ENCODE measurements around the gene SLITRK2.

- TF ChIP-seq SP1 (IDR thresholded peaks at IDR 0.05) (no peak), ARNT (IDR thresholded peaks at IDR 0.05) (no peak), BHLHE40 (IDR thresholded peaks at IDR 0.05; ENCODE audit: borderline replicate concordance) (no peak), SUZ12 (IDR thresholded peaks at IDR 0.05) (no peak), FOXM1 (IDR thresholded peaks at IDR 0.05; ENCODE audit: borderline replicate concordance) (no peak)
These were observed at the start of gene SLITRK2 for GRCh38 chrX:145817331-145818185.
